ENCODE data around the gene OTULIN. TPM values are rescaled to one million over a fixed set of nuclear protein-coding genes. Genes with fewer than 3 reads are reported as not detected.
A peak's percentile ranks its signal among the peaks of the same experiment; 100 is the strongest.

OTULIN gene
- total and polyA plus RNA-seq, 2 of the 4 experiments (the other 2 are of a cell fraction), result 6.9 to 19.5 TPM

DNA sequence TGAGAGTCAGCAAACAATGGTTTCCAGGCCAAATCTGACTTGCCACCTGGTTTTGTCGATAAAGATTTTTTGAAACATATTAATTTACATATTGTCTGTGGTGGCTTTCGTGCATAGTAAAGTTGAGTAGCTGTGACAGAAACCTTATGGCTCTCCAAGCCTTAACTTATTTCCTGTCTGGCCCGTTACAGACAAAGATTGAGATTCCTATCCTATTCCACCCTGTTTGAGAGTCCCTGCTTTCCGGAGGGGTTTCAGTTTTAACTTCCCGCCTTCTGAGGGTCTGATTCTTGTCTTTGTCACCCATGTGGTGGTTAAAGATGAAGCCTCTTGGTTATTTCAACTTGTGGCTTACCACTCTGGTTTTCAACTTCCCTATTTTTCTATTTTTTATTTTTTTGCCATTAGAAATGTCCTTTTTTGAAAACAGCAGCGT lies 11.4 kb downstream of the OTULIN start (continued):
- TF ChIP-seq FOS (IDR thresholded peaks at IDR 0.05; ENCODE audit: low read depth, low read length) (no peak), CEBPB (IDR thresholded peaks at IDR 0.05; ENCODE audit: low read depth, low read length) (no peak), CHD1 (IDR thresholded peaks at IDR 0.05; ENCODE audit: low read depth, low read length) (no peak), MAZ (IDR thresholded peaks at IDR 0.05; ENCODE audit: borderline replicate concordance, low read depth, low read length) (no peak), BHLHE40 (IDR thresholded peaks at IDR 0.05; ENCODE audit: low read depth, low read length) (no peak), SMC3 (IDR thresholded peaks at IDR 0.05; ENCODE audit: low read depth, low read length) (no peak), NFE2L2 (IDR thresholded peaks at IDR 0.05; ENCODE audit: low read depth, low read length) (no peak), RAD21 (IDR thresholded peaks at IDR 0.05; ENCODE audit: low read length) (no peak)

DNA sequence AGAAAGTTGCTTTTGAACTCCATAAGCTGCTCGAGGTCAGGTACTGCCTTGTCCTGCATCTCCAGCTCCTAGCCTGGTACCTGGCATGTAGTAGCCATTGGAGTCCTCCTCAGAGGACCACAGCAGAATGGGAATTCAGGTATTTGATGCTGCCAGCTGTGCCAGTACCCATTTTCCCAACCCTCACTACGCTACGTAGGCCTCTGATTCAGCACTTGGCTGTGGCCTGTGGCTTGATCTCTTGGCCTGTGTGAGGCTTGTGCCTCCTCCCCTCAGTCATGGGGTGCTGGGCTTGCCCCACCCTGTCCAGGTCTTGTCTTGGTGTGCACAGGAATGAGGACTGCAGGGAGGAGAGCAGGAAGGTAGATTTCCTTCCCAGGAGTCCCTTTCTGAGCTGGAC lies 11.8 kb downstream of the OTULIN start:
- H3K4ac ChIP-seq (ENCODE audit: low read depth, low read length), result no peak overlapping the region
- no peaks in the 10 kb centered on the region for H3K27me3 ChIP-seq (ENCODE audit: control insufficient read depth, insufficient read depth, low read length)
- H2BK120ac ChIP-seq (ENCODE audit: low read depth, low read length), result no peak overlapping the region
- H3K79me1 ChIP-seq (ENCODE audit: low read depth in 1 of 2, low read length in 2 of 2), result peaks cover 43 to 79% of the 10 kb centered on the region in 2 experiments
- peaks cover 13% of the 10 kb centered on the region for H3K4me1 ChIP-seq (ENCODE audit: control insufficient read depth, insufficient read depth, low read length)
- ATAC-seq (ENCODE audit: low read depth), result peak; percentile 63
- no peak overlapping the region for H2BK20ac ChIP-seq (ENCODE audit: low read depth, low read length)
- no CpG with 5 or more reads among the region's 3 CpGs for WGBS, 2 experiments (ENCODE audit: extremely low coverage in 2 of 2, insufficient read length in 1 of 2)
- H3K27ac ChIP-seq (ENCODE audit: insufficient read depth, low read length), result no peak overlapping the region
- H2AK5ac ChIP-seq (ENCODE audit: low read depth, low read length), result peak overlapping the region; percentile 18; the same call in 1 of the 2 replicates
- H4K91ac ChIP-seq (ENCODE audit: insufficient read depth, low read depth, low read length), result no peak overlapping the region
- POLR2A ChIA-PET (ENCODE audit: unreplicated experiment), result no interaction called here
- in situ Hi-C loops (cut with MboI; ENCODE audit: low sequenced_read_pairs) (no loop called here), dilution Hi-C loops (cut with HindIII; ENCODE audit: low sequenced_read_pairs, unreplicated experiment) (no loop called here), intact Hi-C loops (cut with micrococcal nuclease) (no loop called here)
- no peak overlapping the region for H2BK5ac ChIP-seq (ENCODE audit: low read depth, low read length, poor library complexity, severe bottlenecking)
- H3K23ac ChIP-seq (ENCODE audit: low read depth, low read length), result peak overlapping the region; percentile 48
- peak overlapping the region; percentile 3 for H2AFZ ChIP-seq (replicated peaks; ENCODE audit: low read length, poor library complexity)
- no peak overlapping the region for H3K56ac ChIP-seq (ENCODE audit: extremely low read depth, insufficient read depth, low read length)
- peak overlapping the region; percentile 4 for H2AK9ac ChIP-seq (replicated peaks; ENCODE audit: low read depth, low read length, poor library complexity)
- H3K18ac ChIP-seq (ENCODE audit: low read depth, low read length), result no peak overlapping the region
- H4K20me1 ChIP-seq (ENCODE audit: insufficient read depth, low read length), result peaks cover 43% of the 10 kb centered on the region
- no peak overlapping the region for H3K4me3 ChIP-seq (ENCODE audit: insufficient read depth, low read depth, low read length)
- no peak overlapping the region for H3K9ac ChIP-seq (ENCODE audit: low read depth, low read length)
- no peak overlapping the region for H4K8ac ChIP-seq (ENCODE audit: low read depth in 2 of 2, low read length in 2 of 2)
- peaks cover 18% of the 10 kb centered on the region for H3K36me3 ChIP-seq (ENCODE audit: control insufficient read depth, insufficient read depth, low read length)
- TF ChIP-seq SMC3 (IDR thresholded peaks at IDR 0.05; ENCODE audit: low read depth, low read length) (no peak), FOS (IDR thresholded peaks at IDR 0.05; ENCODE audit: low read depth, low read length) (no peak)
- DNase-seq, result peak; percentile 40
- H3K9me1 ChIP-seq (ENCODE audit: insufficient read depth, low read length), result peaks cover 21% of the 10 kb centered on the region
- no peak overlapping the region for H2BK15ac ChIP-seq (ENCODE audit: low read depth, low read length)
- BruUV-seq (replicated peaks), result no TSS peak
- H4K5ac ChIP-seq (ENCODE audit: low read depth, low read length), result no peak overlapping the region
- H3K9me3 ChIP-seq (ENCODE audit: control insufficient read depth, insufficient read depth, low read length), result no peaks in the 10 kb centered on the region
- CTCF ChIA-PET, result no interaction called here
- H3K4me2 ChIP-seq (ENCODE audit: low read depth, low read length), result 0 out of 2 replicates have a peak overlapping the region, but pooled peaks have one; percentile 25
- H3K14ac ChIP-seq (replicated peaks; ENCODE audit: low read depth, low read length), result peak overlapping the region; percentile 44

Measured in IMR-90 (cell line).